Muscle of leg (tissue), 9 donors: ENCODE data around the gene TTLL1. TPM values are rescaled to one million over a fixed set of nuclear protein-coding genes. Genes with fewer than 3 reads are reported as not detected.

Source experiments
- polyA plus RNA-seq, 8 donors: library from polyadenylated mRNA; unstranded; fragments of 120-200 nt; gene quantifications; one replicate each; pipeline versions ENCODE4 v1.2.1 to v1.2.3, GENCODE V29; 2013; ENCODE audit warnings: inconsistent platforms in 1 of 8, low replicate concordance in 1 of 8; ENCODE audit not compliant: insufficient read length in 8 of 8, insufficient read depth in 1 of 8
- total RNA-seq: library from RNA; stranded (reverse); fragments of 120-200 nt; gene quantifications from one replicate; pipeline ENCODE4 v1.2.4, GENCODE V29; 2013

TTLL1 gene
- total and polyA plus RNA-seq, 9 donors, result 9.1 to 11.4 (median 10.4) TPM

Other genes starting within 250 kb of the TTLL1 start
- 39.3 TPM for gene ARFGAP3, start 232.1 kb downstream of the TTLL1 start, total RNA-seq
- 10 to 100 TPM; 32.2 to 48.3 (median 37.1) TPM for gene ARFGAP3, start 232.1 kb downstream of the TTLL1 start, polyA plus RNA-seq
- 23.1 TPM for gene PACSIN2, start 74.2 kb downstream of the TTLL1 start, total RNA-seq
- 10 to 100 TPM; 24.3 to 38.6 (median 31.2) TPM for gene PACSIN2, start 74.2 kb downstream of the TTLL1 start, polyA plus RNA-seq
- gene BIK, start 21.4 kb upstream of the TTLL1 start, total RNA-seq, result 0.18 TPM
- gene BIK, start 21.4 kb upstream of the TTLL1 start, polyA plus RNA-seq, result under 1 TPM in 4 of 8 donors, not detected in 4; 0.11 to 0.28 (median 0.14) TPM
- 9.4 TPM for gene MCAT, start 54.0 kb upstream of the TTLL1 start, total RNA-seq
- 10 to 100 TPM; 10.1 to 13.9 (median 11.8) TPM for gene MCAT, start 54.0 kb upstream of the TTLL1 start, polyA plus RNA-seq
- 126 TPM for gene TSPO, start 62.2 kb upstream of the TTLL1 start, total RNA-seq
- gene TSPO, start 62.2 kb upstream of the TTLL1 start, polyA plus RNA-seq, result 10 to 100 TPM; 57.9 to 75.4 (median 66.6) TPM
- 10.9 TPM for gene TTLL12, start 97.7 kb upstream of the TTLL1 start, total RNA-seq
- 10 to 100 TPM; 14.3 to 22.4 (median 16.6) TPM for gene TTLL12, start 97.7 kb upstream of the TTLL1 start, polyA plus RNA-seq